Endothelial cell of umbilical vein (primary cell): ENCODE measurements around the gene SFXN4. TPM values are rescaled to one million over a fixed set of nuclear protein-coding genes. Genes with fewer than 3 reads are reported as not detected.

Experiments used
- BruUV-seq: library from RNA; stranded (reverse); fragments of 400-500 nt; replicated peaks from 2 replicates; lab custom pipeline; 2021; lab: Mats Ljungman, UMichigan
- CTCF ChIA-PET: fragments of 300-600, 350-600 bp; sonication (Branson Sonifier 250); formaldehyde crosslinking; loops from one replicate; lab custom pipeline; 2021; ENCODE audit warnings: antibody characterized with exemption, inconsistent platforms; lab: Charles Lee
- POLR2A ChIA-PET: fragments of 300-600, 350-600 bp; sonication (Branson Sonifier 250); formaldehyde crosslinking; loops from one replicate; lab custom pipeline; 2021; ENCODE audit warnings: antibody characterized with exemption, inconsistent platforms; lab: Charles Lee
- DNase-seq: peaks from one replicate; pipeline ENCODE4 v3.0.0-alpha.2; 2011; ENCODE audit warnings: low read depth, low spot score
- FAIRE-seq: peaks from 2 replicates; lab custom pipeline; 2011; peaks lifted over from hg19 to GRCh38; lab: Jason Lieb, UNC
- H2AFZ ChIP-seq: 2 replicates; pipeline ENCODE4 v1.6.0; 2012; ENCODE audit warnings: low read depth, low read length, control low read depth, inconsistent platforms
- H3K27ac ChIP-seq: 2 replicates; pipeline ENCODE4 v1.5.1; 2011; ENCODE audit warnings: low read depth, mild to moderate bottlenecking, control low read depth, low read length, moderate library complexity; ENCODE audit not compliant: insufficient read depth
- H3K27me3 ChIP-seq, 2 experiments: 2 replicates each; pipeline versions ENCODE4 v1.6.0 to v1.6.1; 2011; ENCODE audit warnings: low read length in 2 of 2, mixed read lengths in 1 of 2; ENCODE audit not compliant: control insufficient read depth in 2 of 2, insufficient read depth in 2 of 2
- H3K36me3 ChIP-seq, 2 experiments: 2 replicates in 1 of 2; 3 replicates in 1 of 2; pipeline ENCODE4 v1.5.1; 2011; ENCODE audit warnings: low read length in 2 of 2, mild to moderate bottlenecking in 1 of 2, moderate library complexity in 1 of 2; ENCODE audit not compliant: control insufficient read depth in 2 of 2, insufficient read depth in 2 of 2; ENCODE audit errors: extremely low read depth in 1 of 2
- H3K4me1 ChIP-seq: 3 replicates; pipeline ENCODE4 v1.5.1; 2011; ENCODE audit warnings: mild to moderate bottlenecking, low read length; ENCODE audit not compliant: control insufficient read depth, insufficient read depth; ENCODE audit errors: extremely low read depth
- H3K4me2 ChIP-seq: 2 replicates; pipeline ENCODE4 v1.6.1; 2011; ENCODE audit warnings: low read length, control low read depth, mixed read lengths; ENCODE audit not compliant: insufficient read depth
- H3K4me3 ChIP-seq, 3 experiments: fragments of 200-600 bp in 1 of 3; sonication (generic), shearing (Covaris generic) in 1 of 3; replicated peaks in 1 of 3; 2 replicates each; pipeline ENCODE4 v1.5.1; 2011 to 2016; ENCODE audit warnings: control low read depth in 3 of 3, low read length in 3 of 3, mild to moderate bottlenecking in 2 of 3, inconsistent platforms in 1 of 3, low read depth in 1 of 3, moderate library complexity in 1 of 3; ENCODE audit not compliant: insufficient read depth in 1 of 3
- H3K79me2 ChIP-seq: 2 replicates; pipeline ENCODE4 v1.6.0; 2012; ENCODE audit warnings: low read length, inconsistent platforms; ENCODE audit not compliant: control insufficient read depth, insufficient read depth
- H3K9ac ChIP-seq: replicated peaks from 2 replicates; pipeline ENCODE3; 2011; ENCODE audit warnings: low read length, control low read depth; ENCODE audit not compliant: insufficient read depth; ENCODE audit errors: extremely low read depth
- H3K9me1 ChIP-seq: replicated peaks from 3 replicates; pipeline ENCODE4 v1.6.0; 2011; ENCODE audit warnings: mild to moderate bottlenecking, low read length; ENCODE audit not compliant: control insufficient read depth, insufficient read depth; ENCODE audit errors: extremely low read depth
- H3K9me3 ChIP-seq: replicated peaks from 2 replicates; pipeline ENCODE4 v1.5.1; 2012; ENCODE audit warnings: low read length, inconsistent platforms; ENCODE audit not compliant: control insufficient read depth, insufficient read depth
- H4K20me1 ChIP-seq: replicated peaks from 2 replicates; pipeline ENCODE3; 2011; ENCODE audit warnings: mild to moderate bottlenecking, low read length; ENCODE audit not compliant: control insufficient read depth, insufficient read depth; ENCODE audit errors: extremely low read depth
- EZH2 ChIP-seq: IDR thresholded peaks from 2 replicates; pipeline ENCODE4 v1.6.1; 2012; ENCODE audit warnings: borderline replicate concordance, low read depth, mild to moderate bottlenecking, moderate library complexity, low read length, inconsistent platforms; ENCODE audit not compliant: severe bottlenecking
- FOS ChIP-seq: IDR thresholded peaks from 2 replicates; pipeline ENCODE4 v1.6.1; 2011; ENCODE audit warnings: mild to moderate bottlenecking, low read length, moderate library complexity, borderline replicate concordance; ENCODE audit not compliant: insufficient read depth
- GATA2 ChIP-seq: IDR thresholded peaks from 2 replicates; pipeline ENCODE4 v1.7.0; 2011; ENCODE audit warnings: low read depth, mild to moderate bottlenecking, moderate library complexity, mixed read lengths, low read length; ENCODE audit not compliant: insufficient read length, insufficient read depth
- JUN ChIP-seq: IDR thresholded peaks from 2 replicates; pipeline ENCODE4 v1.6.1; 2011; ENCODE audit warnings: borderline replicate concordance, low read depth; ENCODE audit not compliant: insufficient read length, insufficient read depth
- MYC ChIP-seq: IDR thresholded peaks from one replicate; pipeline ENCODE4 v1.6.1; 2011; ENCODE audit warnings: mild to moderate bottlenecking, low read depth, low read length
- POLR2A ChIP-seq: IDR thresholded peaks from 2 replicates; pipeline ENCODE4 v1.6.1; 2012; ENCODE audit warnings: low read depth, mild to moderate bottlenecking, control low read depth, low read length
- POLR2AphosphoS5 ChIP-seq: IDR thresholded peaks from 2 replicates; pipeline ENCODE4 v1.6.1; 2012; ENCODE audit warnings: low read depth, mild to moderate bottlenecking, control low read depth, low read length, moderate library complexity; ENCODE audit not compliant: insufficient read depth
- dilution Hi-C: fragments of 300-500 bp; cut with MboI; formaldehyde crosslinking; loops from one replicate; pipeline ENCODE4 v1.15.0; 2019; ENCODE audit warnings: low sequenced_read_pairs; ENCODE audit not compliant: extremely low pct_ligation_motif_present
- intact Hi-C: fragments of 100-400 bp; cut with micrococcal nuclease; formaldehyde crosslinking; loops from one replicate; pipeline ENCODE4 v1.10.0; 2022
- polyA plus RNA-seq, 4 experiments: library from polyadenylated mRNA; depleted of rRNA in 3 of 4; stranded (reverse) in 3 of 4; unstranded in 1 of 4; fragments of >200 nt; gene quantifications; 2 replicates each; pipeline versions ENCODE4 v1.2.1 to v1.2.3, GENCODE V29; 2011 to 2012; ENCODE audit warnings: missing spikeins in 1 of 4
- total RNA-seq: library from RNA; stranded (reverse); gene quantifications from 2 replicates; pipeline ENCODE4 v1.2.3, GENCODE V29; 2021
- TF ChIP-seq, protein P1 (sequence below), 2 donors: IDR thresholded peaks; 1 replicate in 1 of 2; 2 replicates in 1 of 2; pipeline ENCODE4 v1.5.1; 2011; ENCODE audit warnings: low read length in 2 of 2, mild to moderate bottlenecking in 2 of 2, moderate library complexity in 2 of 2, control low read depth in 1 of 2, inconsistent platforms in 1 of 2, low read depth in 1 of 2; ENCODE audit not compliant: insufficient read depth in 1 of 2; ENCODE audit errors: extremely low read depth in 1 of 2
- TF ChIP-seq, protein P2 (sequence below): IDR thresholded peaks from 2 replicates; pipeline ENCODE4 v1.6.1; 2011; ENCODE audit not compliant: insufficient read depth, insufficient read length

SFXN4 gene
- total and polyA plus RNA-seq, 2 donors (not counting 3 experiments of a cell fraction or from before 2014, with no cell fraction given): 11.1 to 14.5 TPM

DNA sequence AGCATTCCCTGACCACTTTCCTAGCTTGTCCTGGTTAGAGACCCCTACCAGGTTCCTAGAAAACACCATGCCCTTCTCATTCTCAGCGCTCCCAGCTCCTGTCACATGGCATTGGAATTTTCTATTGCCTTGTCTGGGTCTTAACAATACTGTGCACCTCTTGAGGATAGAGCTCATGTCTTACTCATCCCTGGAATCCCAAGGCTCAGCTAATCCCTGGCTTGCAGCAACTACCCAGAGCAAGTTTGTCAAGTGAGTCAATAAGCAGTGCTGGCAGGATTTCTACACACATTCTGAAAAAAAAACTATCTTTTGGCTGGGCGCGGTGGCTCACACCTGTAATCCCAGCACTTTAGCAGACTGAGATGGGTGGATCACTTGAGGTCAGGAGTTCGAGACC, 24.8 kb upstream of the SFXN4 start:
- CTCF ChIA-PET: interaction anchor here (1.0 to 2.0 kb wide), 6 partner anchors 8 to 299 kb away, joined by 3 to 24 read pairs (median 4); no protein-coding TSS in a partner anchor
- BruUV-seq: no TSS peak
- POLR2A ChIA-PET: no interaction called here
- no peak overlapping the region for H3K4me3 ChIP-seq
- dilution Hi-C loops: no loop called here
- no peaks in the 10 kb centered on the region for H3K36me3 ChIP-seq
- H3K9me3 ChIP-seq: no peaks in the 10 kb centered on the region
- no peaks in the 10 kb centered on the region for H3K79me2 ChIP-seq
- H3K4me1 ChIP-seq: no peaks in the 10 kb centered on the region
- no peak overlapping the region for H3K9ac ChIP-seq
- H2AFZ ChIP-seq: no peak overlapping the region
- H4K20me1 ChIP-seq: no peaks in the 10 kb centered on the region
- intact Hi-C loops: no loop called here
- TF ChIP-seq MYC: no peak
- TF ChIP-seq FOS: no peak
- TF ChIP-seq JUN: no peak
- TF ChIP-seq, protein P1, sequence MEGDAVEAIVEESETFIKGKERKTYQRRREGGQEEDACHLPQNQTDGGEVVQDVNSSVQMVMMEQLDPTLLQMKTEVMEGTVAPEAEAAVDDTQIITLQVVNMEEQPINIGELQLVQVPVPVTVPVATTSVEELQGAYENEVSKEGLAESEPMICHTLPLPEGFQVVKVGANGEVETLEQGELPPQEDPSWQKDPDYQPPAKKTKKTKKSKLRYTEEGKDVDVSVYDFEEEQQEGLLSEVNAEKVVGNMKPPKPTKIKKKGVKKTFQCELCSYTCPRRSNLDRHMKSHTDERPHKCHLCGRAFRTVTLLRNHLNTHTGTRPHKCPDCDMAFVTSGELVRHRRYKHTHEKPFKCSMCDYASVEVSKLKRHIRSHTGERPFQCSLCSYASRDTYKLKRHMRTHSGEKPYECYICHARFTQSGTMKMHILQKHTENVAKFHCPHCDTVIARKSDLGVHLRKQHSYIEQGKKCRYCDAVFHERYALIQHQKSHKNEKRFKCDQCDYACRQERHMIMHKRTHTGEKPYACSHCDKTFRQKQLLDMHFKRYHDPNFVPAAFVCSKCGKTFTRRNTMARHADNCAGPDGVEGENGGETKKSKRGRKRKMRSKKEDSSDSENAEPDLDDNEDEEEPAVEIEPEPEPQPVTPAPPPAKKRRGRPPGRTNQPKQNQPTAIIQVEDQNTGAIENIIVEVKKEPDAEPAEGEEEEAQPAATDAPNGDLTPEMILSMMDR (IDR thresholded peaks at IDR 0.05; ENCODE audit: extremely low read depth in 1 of 2, insufficient read depth in 1 of 2, low read depth in 1 of 2, low read length in 2 of 2): no peak
- TF ChIP-seq, protein P2, sequence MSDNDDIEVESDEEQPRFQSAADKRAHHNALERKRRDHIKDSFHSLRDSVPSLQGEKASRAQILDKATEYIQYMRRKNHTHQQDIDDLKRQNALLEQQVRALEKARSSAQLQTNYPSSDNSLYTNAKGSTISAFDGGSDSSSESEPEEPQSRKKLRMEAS: no peak
- no peak for TF ChIP-seq GATA2
- no peak for TF ChIP-seq POLR2AphosphoS5
- no peak for TF ChIP-seq POLR2A
- no peak for TF ChIP-seq EZH2
- DNase-seq (peak; percentile 18), FAIRE-seq (peak; percentile 26)
- no peaks in the 10 kb centered on the region for H3K9me1 ChIP-seq
- peaks cover 0 to 2% of the 10 kb centered on the region in 2 experiments for H3K27me3 ChIP-seq
- no peak overlapping the region for H3K4me2 ChIP-seq
- no peak overlapping the region for H3K27ac ChIP-seq
